ENCODE measurements around the gene ZNF605. TPM values are rescaled to one million over a fixed set of nuclear protein-coding genes. Genes with fewer than 3 reads are reported as not detected.
"Not testable (repeated sequence)": the region's sequence is repeated elsewhere in the genome, so short reads cannot be mapped to it uniquely, and the experiment has no call there.

The ZNF605 gene
- total RNA-seq, 2 experiments from 2014 or later = 4.6 to 5.3 TPM

- no peak overlapping the region for H3K4me3 Mint-ChIP-seq
- no peaks in the 10 kb centered on the region for H3K27me3 Mint-ChIP-seq
- ChIA-PET POLR2A (no interaction called here), CTCF (interaction anchor here (1.4 kb wide), 1 partner anchor 17 kb away, joined by 3 read pairs; no protein-coding TSS in a partner anchor)
- peaks cover 69% of the 10 kb centered on the region for H3K36me3 Mint-ChIP-seq
- no peak overlapping the region for H3K27ac Mint-ChIP-seq
- intact Hi-C loops (cut with micrococcal nuclease) = no loop called here
- DNase-seq = no peak
- H3K9me3 Mint-ChIP-seq = peaks cover 84% of the 10 kb centered on the region
- H3K4me1 Mint-ChIP-seq (ENCODE audit: low read depth) = no peaks in the 10 kb centered on the region
These were observed 33.4 kb downstream of the ZNF605 start for GRCh38 chr12:132922676-132923075.

- H3K27ac Mint-ChIP-seq = no peak overlapping the region
- ChIA-PET CTCF (interaction anchor here (1.4 kb wide), 1 partner anchor 16 kb away, joined by 3 read pairs; no protein-coding TSS in a partner anchor), POLR2A (no interaction called here)
- peaks cover 81% of the 10 kb centered on the region for H3K9me3 Mint-ChIP-seq
- H3K4me1 Mint-ChIP-seq (ENCODE audit: low read depth) = no peaks in the 10 kb centered on the region
- no peak for DNase-seq
- H3K4me3 Mint-ChIP-seq = no peak overlapping the region
- peaks cover 66% of the 10 kb centered on the region for H3K36me3 Mint-ChIP-seq
- H3K27me3 Mint-ChIP-seq = no peaks in the 10 kb centered on the region
- intact Hi-C loops (cut with micrococcal nuclease) = no loop called here
These were observed 34.4 kb downstream of the ZNF605 start for GRCh38 chr12:132921685-132922084.

GRCh38 chr12:132918680-132919079 lies 37.4 kb downstream of the ZNF605 start:
- H3K4me1 Mint-ChIP-seq (ENCODE audit: low read depth) = no peaks in the 10 kb centered on the region
- POLR2A ChIA-PET = no interaction called here
- intact Hi-C loops (cut with micrococcal nuclease) = no loop called here
- peaks cover 74% of the 10 kb centered on the region for H3K9me3 Mint-ChIP-seq
- no peaks in the 10 kb centered on the region for H3K27me3 Mint-ChIP-seq
- H3K27ac Mint-ChIP-seq = no peak overlapping the region
- peaks cover 55% of the 10 kb centered on the region for H3K36me3 Mint-ChIP-seq
- CTCF ChIA-PET = no interaction called here
- no peak overlapping the region for H3K4me3 Mint-ChIP-seq
- no peak for DNase-seq

- intact Hi-C loops (cut with micrococcal nuclease) = loop anchor here (2.0 kb wide), 2 partner anchors 80 to 148 kb away; partner anchors contain the start of genes ANKLE2 and GOLGA3
- DNase-seq = no peak
- Mint-ChIP-seq H3K4me1 (ENCODE audit: low read depth) (peaks cover 17% of the 10 kb centered on the region), H3K27me3 (peaks cover 4% of the 10 kb centered on the region), H3K9me3 (peaks cover 26% of the 10 kb centered on the region), H3K27ac (peak overlapping the region; percentile 92), H3K36me3 (peaks cover 17% of the 10 kb centered on the region), H3K4me3 (peak overlapping the region; percentile 86)
- ChIA-PET CTCF (interaction anchor here (0.8 to 1.3 kb wide), 2 partner anchors 12 to 77 kb away, joined by 3 read pairs; no protein-coding TSS in a partner anchor), POLR2A (interaction anchor here (0.5 to 1.1 kb wide), 3 partner anchors 22 to 221 kb away, joined by 3 to 5 read pairs (median 4); partner anchors contain the start of genes CHFR, ZNF10 and ZNF891)
These were observed 47.1 kb downstream of the ZNF605 start for GRCh38 chr12:132909030-132909368.

GRCh38 chr12:132908145-132909029 lies 47.7 kb downstream of the ZNF605 start:
- CTCF ChIA-PET = interaction anchor here (1.3 kb wide), 1 partner anchor 12 kb away, joined by 3 read pairs; no protein-coding TSS in a partner anchor
- peak; percentile 99 for DNase-seq
- H3K4me1 Mint-ChIP-seq (ENCODE audit: low read depth) = peaks cover 17% of the 10 kb centered on the region

GRCh38 chr12:132907789-132908144 lies 48.3 kb downstream of the ZNF605 start:
- H3K4me3 Mint-ChIP-seq = peak overlapping the region; percentile 86

More at GRCh38 chr12:132908145-132909029, 47.7 kb downstream of the ZNF605 start:
- peak overlapping the region; percentile 92 for H3K27ac Mint-ChIP-seq
- H3K4me3 Mint-ChIP-seq = peak overlapping the region; percentile 86
- H3K9me3 Mint-ChIP-seq = peaks cover 20% of the 10 kb centered on the region
- peaks cover 11% of the 10 kb centered on the region for H3K36me3 Mint-ChIP-seq
- intact Hi-C loops (cut with micrococcal nuclease) = loop anchor here (1.0 to 2.0 kb wide), 9 partner anchors 21 to 222 kb away; partner anchors contain the start of genes ANKLE2, CHFR, GOLGA3 and POLE
- H3K27me3 Mint-ChIP-seq = peaks cover 4% of the 10 kb centered on the region
- POLR2A ChIA-PET = interaction anchor here (0.6 to 1.1 kb wide), 3 partner anchors 21 to 222 kb away, joined by 3 to 5 read pairs (median 3); partner anchors contain the start of genes CHFR, ZNF10 and ZNF891

GRCh38 chr12:132907216-132907615 lies 48.9 kb downstream of the ZNF605 start:
- CTCF ChIA-PET = no interaction called here
- no peak overlapping the region for H3K4me3 Mint-ChIP-seq
- DNase-seq = no peak
- peaks cover 8% of the 10 kb centered on the region for H3K36me3 Mint-ChIP-seq
- no peak overlapping the region for H3K27ac Mint-ChIP-seq
- intact Hi-C loops (cut with micrococcal nuclease) = no loop called here
- peaks cover 16% of the 10 kb centered on the region for H3K9me3 Mint-ChIP-seq
- POLR2A ChIA-PET = no interaction called here
- peaks cover 17% of the 10 kb centered on the region for H3K4me1 Mint-ChIP-seq (ENCODE audit: low read depth)
- peaks cover 4% of the 10 kb centered on the region for H3K27me3 Mint-ChIP-seq

More at GRCh38 chr12:132907789-132908144, 48.3 kb downstream of the ZNF605 start:
- H3K36me3 Mint-ChIP-seq, H3K27me3 Mint-ChIP-seq, CTCF ChIA-PET, POLR2A ChIA-PET, DNase-seq: not testable (repeated sequence)
- Mint-ChIP-seq H3K27ac (peak overlapping the region; percentile 52), H3K4me1 (ENCODE audit: low read depth) (peaks cover 17% of the 10 kb centered on the region), H3K9me3 (peaks cover 18% of the 10 kb centered on the region)
- intact Hi-C loops (cut with micrococcal nuclease) = loop anchor here (1.0 to 2.0 kb wide), 9 partner anchors 20 to 223 kb away; partner anchors contain the start of genes ANKLE2, CHFR, GOLGA3 and POLE

- Mint-ChIP-seq H3K36me3 (peaks cover 4% of the 10 kb centered on the region), H3K4me1 (ENCODE audit: low read depth) (peaks cover 17% of the 10 kb centered on the region), H3K4me3 (peak overlapping the region; percentile 51), H3K27ac (peak overlapping the region; percentile 62), H3K9me3 (no peaks in the 10 kb centered on the region), H3K27me3 (peaks cover 4% of the 10 kb centered on the region)
- POLR2A ChIA-PET = no interaction called here
- intact Hi-C loops (cut with micrococcal nuclease) = no loop called here
- DNase-seq = peak; percentile 93
- CTCF ChIA-PET = interaction anchor here (0.6 to 2.0 kb wide), 20 partner anchors 11 to 195 kb away, joined by 3 to 13 read pairs (median 4); partner anchors contain the start of gene GOLGA3
These were observed 51.3 kb downstream of the ZNF605 start for GRCh38 chr12:132904718-132905328.

GRCh38 chr12:132899033-132899432 lies 57.1 kb downstream of the ZNF605 start:
- ChIA-PET POLR2A (no interaction called here), CTCF (no interaction called here)
- H3K36me3 Mint-ChIP-seq = no peaks in the 10 kb centered on the region
- H3K9me3 Mint-ChIP-seq = no peaks in the 10 kb centered on the region
- DNase-seq = no peak
- H3K27me3 Mint-ChIP-seq = no peaks in the 10 kb centered on the region
- no peaks in the 10 kb centered on the region for H3K4me1 Mint-ChIP-seq (ENCODE audit: low read depth)
- no peak overlapping the region for H3K4me3 Mint-ChIP-seq
- H3K27ac Mint-ChIP-seq = no peak overlapping the region
- intact Hi-C loops (cut with micrococcal nuclease) = no loop called here

- Mint-ChIP-seq H3K27ac (peak overlapping the region; percentile 100), H3K4me1 (ENCODE audit: low read depth) (peaks cover 15% of the 10 kb centered on the region), H3K9me3 (peaks cover 9% of the 10 kb centered on the region), H3K36me3 (peaks cover 18% of the 10 kb centered on the region), H3K4me3 (peak overlapping the region; percentile 47), H3K27me3 (no peaks in the 10 kb centered on the region)
- no peak for DNase-seq
- CTCF ChIA-PET = interaction anchor here (1.3 kb wide), 1 partner anchor 16 kb away, joined by 4 read pairs; no protein-coding TSS in a partner anchor
- POLR2A ChIA-PET = no interaction called here
- intact Hi-C loops (cut with micrococcal nuclease) = no loop called here
These were observed 67.3 kb downstream of the ZNF605 start for GRCh38 chr12:132888852-132889251.

GRCh38 chr12:132887513-132888351 lies 68.4 kb downstream of the ZNF605 start, which contains the start of gene CHFR:
Gene CHFR, minus strand, starts transcription at chr12:132887605. Its CDS starts 277 bp downstream, at chr12:132887328.
- Mint-ChIP-seq H3K36me3 (peaks cover 21% of the 10 kb centered on the region), H3K4me1 (ENCODE audit: low read depth) (peaks cover 17% of the 10 kb centered on the region), H3K27ac (peak within 1 kb of the TSS; percentile 100), H3K9me3 (peaks cover 9% of the 10 kb centered on the region), H3K4me3 (peak within 1 kb of the TSS; percentile 99), H3K27me3 (no peaks in the 10 kb centered on the region)
- intact Hi-C loops (cut with micrococcal nuclease) = loop anchor here (1.0 to 2.0 kb wide), 6 partner anchors 21 to 243 kb away; partner anchors contain the start of genes ANKLE2, ZNF10, ZNF140 and ZNF605
- CTCF ChIA-PET = no interaction called here
- POLR2A ChIA-PET = interaction anchor here (0.6 to 1.5 kb wide), 4 partner anchors 21 to 127 kb away, joined by 3 to 5 read pairs (median 4); no protein-coding TSS in a partner anchor
- DNase-seq = peak; percentile 98
